GM23338 (cell line): ENCODE measurements around the gene MIER1. TPM values are rescaled to one million over a fixed set of nuclear protein-coding genes. Genes with fewer than 3 reads are reported as not detected.
A peak's percentile ranks its signal among the peaks of the same experiment; 100 is the strongest.

Source experiments
- ATAC-seq: fragments of 200-7000 bp; cut with Tn5 transposase; 3 replicates; pipeline ENCODE4 v1.9.1; 2020
- DNase-seq: peaks from one replicate; pipeline ENCODE4 v3.0.0-alpha.2; 2015; ENCODE audit warnings: low spot score
- H2AFZ ChIP-seq: fragments of 200-600 bp; sonication (generic); 2 replicates; pipeline ENCODE4 v1.8.0; 2016; ENCODE audit warnings: antibody characterized with exemption, mild to moderate bottlenecking, moderate library complexity
- H3F3A ChIP-seq: fragments of 200-600 bp; sonication (generic); replicated peaks from 2 replicates; pipeline ENCODE4 v1.8.0; 2017; ENCODE audit warnings: antibody characterized with exemption, mixed run types, low read depth
- H3K27ac ChIP-seq: fragments of 200-600 bp; sonication (generic); 2 replicates; pipeline ENCODE4 v1.6.1; 2016; ENCODE audit warnings: low read depth
- H3K27me3 ChIP-seq: fragments of 200-600 bp; sonication (generic); 2 replicates; pipeline ENCODE4 v1.8.0; 2016; ENCODE audit warnings: mild to moderate bottlenecking, mixed run types, moderate library complexity; ENCODE audit not compliant: insufficient read depth
- H3K36me3 ChIP-seq: fragments of 200-600 bp; sonication (generic); 2 replicates; pipeline ENCODE4 v1.8.0; 2016; ENCODE audit warnings: mild to moderate bottlenecking; ENCODE audit not compliant: insufficient read depth
- H3K4me1 ChIP-seq: fragments of 200-600 bp; sonication (generic); 2 replicates; pipeline ENCODE4 v1.8.0; 2016; ENCODE audit warnings: mild to moderate bottlenecking, moderate library complexity; ENCODE audit not compliant: insufficient read depth
- H3K4me2 ChIP-seq: fragments of 200-600 bp; sonication (generic); 2 replicates; pipeline ENCODE4 v1.7.1; 2017; ENCODE audit warnings: mixed run types
- H3K4me3 ChIP-seq: fragments of 200-600 bp; sonication (generic); 2 replicates; pipeline ENCODE4 v1.6.1; 2016; ENCODE audit warnings: mixed run types
- H3K79me2 ChIP-seq: fragments of 200-600 bp; sonication (generic); replicated peaks from 2 replicates; pipeline ENCODE4 v1.8.0; 2017; ENCODE audit warnings: mild to moderate bottlenecking; ENCODE audit not compliant: insufficient read depth
- H3K9me2 ChIP-seq: fragments of 200-600 bp; sonication (generic); 2 replicates; pipeline ENCODE4 v1.8.0; 2017; ENCODE audit not compliant: insufficient read depth
- H4K20me1 ChIP-seq: fragments of 200-600 bp; sonication (generic); replicated peaks from 2 replicates; pipeline ENCODE4 v1.8.0; 2017; ENCODE audit warnings: mild to moderate bottlenecking; ENCODE audit not compliant: insufficient read depth
- H3K27ac Mint-ChIP-seq: 2 replicates; pipeline ENCODE4 v1.8.0; 2020; ENCODE audit warnings: inconsistent platforms, mild to moderate bottlenecking, moderate library complexity, mixed read lengths
- H3K27me3 Mint-ChIP-seq: 3 replicates; pipeline ENCODE4 v1.8.0; 2022; ENCODE audit warnings: low read depth, mild to moderate bottlenecking, moderate library complexity, mixed read lengths, inconsistent platforms; ENCODE audit not compliant: insufficient read depth, poor library complexity
- H3K36me3 Mint-ChIP-seq: 3 replicates; pipeline ENCODE4 v1.8.0; 2021; ENCODE audit warnings: low read depth, mild to moderate bottlenecking, inconsistent platforms, moderate library complexity, mixed read lengths
- H3K4me1 Mint-ChIP-seq: 3 replicates; pipeline ENCODE4 v1.8.0; 2020; ENCODE audit warnings: mild to moderate bottlenecking, inconsistent platforms, mixed read lengths
- H3K4me3 Mint-ChIP-seq: 3 replicates; pipeline ENCODE4 v1.8.0; 2021; ENCODE audit warnings: moderate library complexity, mild to moderate bottlenecking, inconsistent platforms, mixed read lengths
- H3K9me3 Mint-ChIP-seq: 3 replicates; pipeline ENCODE4 v1.8.0; 2020; ENCODE audit warnings: moderate library complexity, mild to moderate bottlenecking, inconsistent platforms, mixed read lengths
- CTCF ChIP-seq, 2 experiments: fragments of 200-600 bp in 1 of 2; sonication (generic) in 1 of 2; conservative IDR thresholded peaks; 2 replicates each; pipeline versions ENCODE4 v1.5.1 to v1.6.1; 2016 to 2017; ENCODE audit warnings: antibody characterized with exemption in 2 of 2, low read depth in 2 of 2, mild to moderate bottlenecking in 2 of 2, moderate library complexity in 1 of 2
- ETS1 ChIP-seq: IDR thresholded peaks from 2 replicates; pipeline ENCODE4 v1.6.1; 2016; ENCODE audit warnings: antibody characterized with exemption
- EZH2 ChIP-seq: fragments of 200-600 bp; sonication (generic); IDR thresholded peaks from one replicate; pipeline ENCODE4 v1.8.0; 2017; ENCODE audit warnings: antibody characterized with exemption, mild to moderate bottlenecking, low read depth; ENCODE audit not compliant: unreplicated experiment
- JUNB ChIP-seq: IDR thresholded peaks from one replicate; pipeline ENCODE4 v1.6.1; 2016; ENCODE audit warnings: antibody characterized with exemption; ENCODE audit not compliant: unreplicated experiment
- NANOG ChIP-seq: IDR thresholded peaks from 2 replicates; pipeline ENCODE4 v1.6.1; 2016; ENCODE audit warnings: antibody characterized with exemption, borderline replicate concordance
- POLR2AphosphoS5 ChIP-seq: IDR thresholded peaks from 2 replicates; pipeline ENCODE4 v1.6.1; 2016; ENCODE audit warnings: antibody characterized with exemption, low read depth
- ZNF331 ChIP-seq: fragments of 250-450 bp; sonication (Bioruptor Pico); IDR thresholded peaks from 2 replicates; pipeline ENCODE4 v1.5.0; 2020; ENCODE audit warnings: low read depth, mild to moderate bottlenecking, moderate library complexity
- polyA plus RNA-seq: library from polyadenylated mRNA; unstranded; fragments of >200 nt; fragmentation: Nextera tagmentation; extraction: Ambion mirVana; gene quantifications from 2 replicates; pipeline ENCODE4 v1.2.1, GENCODE V29; 2016
- total RNA-seq: library from RNA; depleted of rRNA; stranded (reverse); fragments of >200 nt; shearing (Covaris generic); gene quantifications from 2 replicates; pipeline ENCODE4 v1.2.3, GENCODE V29; 2014

MIER1 gene
- total and polyA plus RNA-seq, 2 experiments from 2014 or later: 38.2 to 72.8 TPM

GRCh38 chr1:66985835-66986234, 61.0 kb downstream of the MIER1 start:
- no peaks in the 10 kb centered on the region for H3K9me3 Mint-ChIP-seq
- peaks cover 1% of the 10 kb centered on the region for H3K27me3 Mint-ChIP-seq
- Histone ChIP-seq H3K27me3 (no peaks in the 10 kb centered on the region), H3K4me3 (no peak overlapping the region), H3K27ac (no peak overlapping the region), H3K36me3 (peaks cover 10% of the 10 kb centered on the region), H4K20me1 (no peaks in the 10 kb centered on the region; the same call in 1 of the 2 replicates), H3K9me2 (no peaks in the 10 kb centered on the region), H3F3A (no peaks in the 10 kb centered on the region), H3K4me1 (no peaks in the 10 kb centered on the region), H2AFZ (no peak overlapping the region), H3K4me2 (no peak overlapping the region), H3K79me2 (no peaks in the 10 kb centered on the region)
- no peak for ATAC-seq
- H3K36me3 Mint-ChIP-seq: peaks cover 26% of the 10 kb centered on the region; the same call in 2 of the 3 replicates
- TF ChIP-seq ETS1 (no peak), NANOG (no peak)
- DNase-seq: no peak
- H3K27ac Mint-ChIP-seq: no peak overlapping the region
- no peak overlapping the region for H3K4me3 Mint-ChIP-seq
- H3K4me1 Mint-ChIP-seq: no peaks in the 10 kb centered on the region

GRCh38 chr1:66993076-66993475, 68.3 kb downstream of the MIER1 start:
- no peak overlapping the region for H3K4me2 ChIP-seq
- no peaks in the 10 kb centered on the region for H3K4me1 Mint-ChIP-seq
- no peak overlapping the region for H3K4me3 Mint-ChIP-seq
- H3K9me2 ChIP-seq: no peaks in the 10 kb centered on the region
- no peaks in the 10 kb centered on the region for H3F3A ChIP-seq
- H3K9me3 Mint-ChIP-seq: no peaks in the 10 kb centered on the region
- peaks cover 4% of the 10 kb centered on the region for H3K27me3 Mint-ChIP-seq
- DNase-seq (no peak), ATAC-seq (no peak)
- no peak for TF ChIP-seq ETS1
- TF ChIP-seq JUNB: no peak
- H3K27ac Mint-ChIP-seq: no peak overlapping the region
- H4K20me1 ChIP-seq: no peaks in the 10 kb centered on the region; the same call in 1 of the 2 replicates
- no peak overlapping the region for H2AFZ ChIP-seq
- no peak overlapping the region for H3K4me3 ChIP-seq
- H3K4me1 ChIP-seq: no peaks in the 10 kb centered on the region
- H3K36me3 ChIP-seq: no peaks in the 10 kb centered on the region
- no peak overlapping the region; the same call in 1 of the 2 replicates for H3K27ac ChIP-seq
- no peaks in the 10 kb centered on the region for H3K27me3 ChIP-seq
- no peaks in the 10 kb centered on the region for H3K36me3 Mint-ChIP-seq
- H3K79me2 ChIP-seq: no peaks in the 10 kb centered on the region

GRCh38 chr1:66996018-66996682, 71.4 kb downstream of the MIER1 start:
- H2AFZ ChIP-seq: no peak overlapping the region

More at GRCh38 chr1:66996018-66996682, 71.4 kb downstream of the MIER1 start:
- H3K9me3 Mint-ChIP-seq: no peaks in the 10 kb centered on the region
- H3K4me3 ChIP-seq: no peak overlapping the region
- DNase-seq (peak; percentile 85), ATAC-seq (peak; percentile 79)
- H4K20me1 ChIP-seq: no peaks in the 10 kb centered on the region
- H3K27me3 Mint-ChIP-seq: peaks cover 3% of the 10 kb centered on the region
- no peaks in the 10 kb centered on the region for H3K4me1 ChIP-seq
- H3K27ac Mint-ChIP-seq: no peak overlapping the region
- H3K36me3 ChIP-seq: no peaks in the 10 kb centered on the region
- H3K4me1 Mint-ChIP-seq: peaks cover 3% of the 10 kb centered on the region; the same call in 1 of the 3 replicates
- H3K27ac ChIP-seq: no peak overlapping the region
- no peak overlapping the region for H3K4me2 ChIP-seq
- no peaks in the 10 kb centered on the region for H3F3A ChIP-seq
- H3K4me3 Mint-ChIP-seq: no peak overlapping the region
- TF ChIP-seq NANOG (no peak), ZNF331 (CRISPR knock-in tag) (no peak), POLR2AphosphoS5 (no peak), CTCF (conservative IDR thresholded peaks at IDR 0.05; ENCODE audit: low read depth in 2 of 2) (peak; percentile 98), ETS1 (no peak), EZH2 (no peak)
- no peaks in the 10 kb centered on the region for H3K36me3 Mint-ChIP-seq
- no peaks in the 10 kb centered on the region for H3K27me3 ChIP-seq
- no peaks in the 10 kb centered on the region for H3K9me2 ChIP-seq
- no peaks in the 10 kb centered on the region for H3K79me2 ChIP-seq
